Loucy (cell line): Measurements from ENCODE around the gene AAMP.

ENCODE experiments used
- H2AFZ ChIP-seq: fragments of 200-600 bp; sonication (generic); 2 replicates; pipeline ENCODE4 v1.6.0; 2016; ENCODE audit warnings: antibody characterized with exemption, mild to moderate bottlenecking, low read length, moderate library complexity
- H3F3A ChIP-seq: fragments of 200-600 bp; 2 replicates; pipeline ENCODE4 v1.6.0; 2016; ENCODE audit warnings: antibody characterized with exemption, low read depth, mild to moderate bottlenecking
- H3K27me3 ChIP-seq: fragments of 200-600 bp; sonication (generic); 2 replicates; pipeline ENCODE4 v1.6.1; 2014; ENCODE audit warnings: low read length, mild to moderate bottlenecking; ENCODE audit not compliant: insufficient read depth, poor library complexity, severe bottlenecking
- H3K36me3 ChIP-seq: fragments of 200-600 bp; sonication (generic); 2 replicates; pipeline ENCODE4 v1.6.1; 2016; ENCODE audit warnings: low read length; ENCODE audit not compliant: insufficient read depth
- H3K4me1 ChIP-seq: fragments of 200-600 bp; sonication (generic); 2 replicates; pipeline ENCODE4 v1.5.1; 2014; ENCODE audit warnings: low read length, mild to moderate bottlenecking; ENCODE audit not compliant: insufficient read depth, poor library complexity, severe bottlenecking
- H3K4me2 ChIP-seq: fragments of 200-600 bp; sonication (generic); 2 replicates; pipeline ENCODE4 v1.6.0; 2014; ENCODE audit warnings: antibody characterized with exemption, low read length, low read depth, mild to moderate bottlenecking; ENCODE audit not compliant: poor library complexity, severe bottlenecking
- H3K4me3 ChIP-seq: fragments of 200-600 bp; sonication (generic); 2 replicates; pipeline ENCODE4 v1.5.1; 2014; ENCODE audit warnings: low read length, mild to moderate bottlenecking, mixed read lengths; ENCODE audit not compliant: poor library complexity, severe bottlenecking
- H3K79me2 ChIP-seq: fragments of 200-600 bp; sonication (generic); 2 replicates; pipeline ENCODE4 v1.6.1; 2014; ENCODE audit warnings: low read length; ENCODE audit not compliant: insufficient read depth
- H3K9ac ChIP-seq: fragments of 200-600 bp; sonication (generic); 2 replicates; pipeline ENCODE4 v1.6.0; 2014; ENCODE audit warnings: mild to moderate bottlenecking, low read depth, low read length, moderate library complexity; ENCODE audit not compliant: poor library complexity, severe bottlenecking
- H3K9me2 ChIP-seq: fragments of 200-600 bp; sonication (generic); replicated peaks from 2 replicates; pipeline ENCODE4 v1.6.1; 2016; ENCODE audit warnings: low read depth, low read length, mixed read lengths
- H3K9me3 ChIP-seq: fragments of 200-600 bp; sonication (generic); 2 replicates; pipeline ENCODE4 v1.6.1; 2014; ENCODE audit warnings: mild to moderate bottlenecking, antibody characterized with exemption, low read length, low read depth; ENCODE audit not compliant: insufficient read depth
- H4K20me1 ChIP-seq: fragments of 200-600 bp; sonication (generic); 2 replicates; pipeline ENCODE4 v1.6.0; 2014; ENCODE audit warnings: antibody characterized with exemption, low read length, mild to moderate bottlenecking; ENCODE audit not compliant: insufficient read depth, poor library complexity, severe bottlenecking
- EZH2phosphoT487 ChIP-seq: fragments of 200-600 bp; IDR thresholded peaks from 2 replicates; pipeline ENCODE4 v1.6.1; 2018; ENCODE audit warnings: antibody characterized with exemption, mild to moderate bottlenecking, moderate library complexity, borderline replicate concordance
- TF ChIP-seq, protein P1 (sequence below): fragments of 200-600 bp; sonication (generic); conservative IDR thresholded peaks from 2 replicates; pipeline ENCODE4 v1.5.1; 2014; ENCODE audit warnings: mild to moderate bottlenecking, antibody characterized with exemption, low read length

The AAMP gene

DNA sequence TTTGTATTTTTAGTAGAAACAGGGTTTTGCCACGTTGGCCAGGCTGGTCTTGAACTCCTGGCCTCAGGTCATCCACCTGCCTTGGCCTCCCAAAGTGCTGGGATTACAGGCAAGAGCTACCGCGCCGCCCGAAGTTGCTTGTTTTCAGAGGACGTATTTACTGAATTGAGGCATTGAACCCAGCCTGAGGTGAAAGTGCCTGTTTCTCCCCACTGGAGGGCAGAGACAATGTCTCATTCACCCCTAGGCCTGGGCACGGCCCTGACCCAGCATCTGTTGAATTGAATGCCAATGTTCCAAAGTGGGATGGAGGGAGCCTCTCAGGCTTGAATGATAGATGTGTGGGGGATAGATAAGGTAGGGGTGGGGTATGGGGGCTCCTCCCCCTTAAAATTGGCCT is 26.9 kb upstream of the AAMP start:
- H3K79me2 ChIP-seq, result no peaks in the 10 kb centered on the region
- TF ChIP-seq, protein P1, sequence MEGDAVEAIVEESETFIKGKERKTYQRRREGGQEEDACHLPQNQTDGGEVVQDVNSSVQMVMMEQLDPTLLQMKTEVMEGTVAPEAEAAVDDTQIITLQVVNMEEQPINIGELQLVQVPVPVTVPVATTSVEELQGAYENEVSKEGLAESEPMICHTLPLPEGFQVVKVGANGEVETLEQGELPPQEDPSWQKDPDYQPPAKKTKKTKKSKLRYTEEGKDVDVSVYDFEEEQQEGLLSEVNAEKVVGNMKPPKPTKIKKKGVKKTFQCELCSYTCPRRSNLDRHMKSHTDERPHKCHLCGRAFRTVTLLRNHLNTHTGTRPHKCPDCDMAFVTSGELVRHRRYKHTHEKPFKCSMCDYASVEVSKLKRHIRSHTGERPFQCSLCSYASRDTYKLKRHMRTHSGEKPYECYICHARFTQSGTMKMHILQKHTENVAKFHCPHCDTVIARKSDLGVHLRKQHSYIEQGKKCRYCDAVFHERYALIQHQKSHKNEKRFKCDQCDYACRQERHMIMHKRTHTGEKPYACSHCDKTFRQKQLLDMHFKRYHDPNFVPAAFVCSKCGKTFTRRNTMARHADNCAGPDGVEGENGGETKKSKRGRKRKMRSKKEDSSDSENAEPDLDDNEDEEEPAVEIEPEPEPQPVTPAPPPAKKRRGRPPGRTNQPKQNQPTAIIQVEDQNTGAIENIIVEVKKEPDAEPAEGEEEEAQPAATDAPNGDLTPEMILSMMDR, result no peak
- no peak for TF ChIP-seq EZH2phosphoT487
- H3F3A ChIP-seq, result no peaks in the 10 kb centered on the region

DNA sequence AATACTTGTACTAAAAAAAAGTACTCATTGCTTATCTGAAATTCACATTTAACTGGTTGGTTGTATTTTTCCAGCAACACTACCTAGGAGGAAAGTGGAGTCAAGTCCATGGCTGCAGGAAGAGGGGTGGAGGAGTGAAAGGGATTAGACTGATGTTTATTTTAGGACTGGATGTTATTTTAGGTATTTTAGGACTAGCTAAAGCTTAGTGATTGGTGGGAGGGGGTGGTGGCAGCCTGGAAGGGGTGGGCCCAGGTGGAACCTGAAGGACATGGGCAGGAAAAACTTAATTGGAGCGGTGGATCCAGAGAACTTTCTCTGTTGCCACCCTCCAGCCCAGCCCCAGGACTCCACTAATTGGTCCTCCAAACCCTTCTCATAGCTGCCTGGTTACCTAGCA is 26.3 kb upstream of the AAMP start:
- peaks cover 2% of the 10 kb centered on the region for H3K4me1 ChIP-seq
- no peaks in the 10 kb centered on the region for H3F3A ChIP-seq

More for the DNA sequence above, 26.9 kb upstream of the AAMP start:
- H3K36me3 ChIP-seq, result no peaks in the 10 kb centered on the region
- no peaks in the 10 kb centered on the region for H3K27me3 ChIP-seq
- H3K4me1 ChIP-seq, result peaks cover 2% of the 10 kb centered on the region
- no peak overlapping the region for H3K9ac ChIP-seq
- no peaks in the 10 kb centered on the region for H3K9me2 ChIP-seq
- no peaks in the 10 kb centered on the region for H4K20me1 ChIP-seq
- no peaks in the 10 kb centered on the region for H3K9me3 ChIP-seq
- no peak overlapping the region for H2AFZ ChIP-seq
- no peak overlapping the region for H3K4me3 ChIP-seq
- no peak overlapping the region for H3K4me2 ChIP-seq

DNA sequence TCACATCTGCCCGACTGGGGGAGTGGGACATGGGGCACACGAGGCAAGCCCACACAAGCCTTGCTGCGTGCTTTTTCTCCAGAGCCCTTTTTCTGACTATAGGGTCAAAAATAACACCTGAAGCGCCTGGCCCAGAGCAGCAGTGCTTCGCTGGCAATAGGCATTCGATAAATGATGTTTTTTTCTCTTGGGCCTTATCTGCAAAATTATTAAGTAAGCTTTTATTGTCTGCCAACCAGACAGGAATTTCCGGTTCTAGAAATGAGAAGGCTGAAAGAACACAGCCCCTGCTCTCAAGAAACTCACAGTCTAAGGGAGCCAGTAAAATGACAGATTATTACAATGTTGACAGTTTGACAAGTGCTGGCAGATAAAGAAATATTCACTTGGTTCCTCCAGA is 25.1 kb upstream of the AAMP start:
- H3F3A ChIP-seq, result no peaks in the 10 kb centered on the region
- no peak overlapping the region for H3K4me3 ChIP-seq
- no peaks in the 10 kb centered on the region for H3K9me3 ChIP-seq
- H3K36me3 ChIP-seq, result no peaks in the 10 kb centered on the region
- H3K4me2 ChIP-seq, result no peak overlapping the region
- H3K79me2 ChIP-seq, result no peaks in the 10 kb centered on the region
- H2AFZ ChIP-seq, result no peak overlapping the region; the same call in 1 of the 2 replicates
- H4K20me1 ChIP-seq, result no peaks in the 10 kb centered on the region
- no peaks in the 10 kb centered on the region for H3K4me1 ChIP-seq
- no peaks in the 10 kb centered on the region for H3K27me3 ChIP-seq
- TF ChIP-seq, protein P1, result no peak
- no peak for TF ChIP-seq EZH2phosphoT487
- no peak overlapping the region for H3K9ac ChIP-seq
- H3K9me2 ChIP-seq, result no peaks in the 10 kb centered on the region

More for the DNA sequence above, 26.3 kb upstream of the AAMP start:
- Histone ChIP-seq H3K4me2 (no peak overlapping the region), H2AFZ (no peak overlapping the region), H3K9ac (no peak overlapping the region), H3K27me3 (no peaks in the 10 kb centered on the region), H3K9me3 (no peaks in the 10 kb centered on the region), H3K4me3 (no peak overlapping the region), H3K79me2 (no peaks in the 10 kb centered on the region), H3K36me3 (no peaks in the 10 kb centered on the region), H4K20me1 (no peaks in the 10 kb centered on the region), H3K9me2 (no peaks in the 10 kb centered on the region)
- TF ChIP-seq, protein P1, result no peak
- TF ChIP-seq EZH2phosphoT487, result no peak
